GM13977 (cell line): Measurements from ENCODE around the gene NTM.
A peak's percentile ranks its signal among the peaks of the same experiment; 100 is the strongest.

ENCODE experiments used
- DNase-seq: peaks from one replicate; pipeline ENCODE4 v3.0.0; 2012; ENCODE audit warnings: low spot score
- CTCF ChIP-seq: IDR thresholded peaks from 2 replicates; pipeline ENCODE4 v1.5.1; 2012; ENCODE audit warnings: mild to moderate bottlenecking, control low read depth; ENCODE audit not compliant: insufficient read depth; ENCODE audit errors: extremely low read depth, missing control alignments
- in situ Hi-C: fragments of 300-500 bp; cut with MboI; formaldehyde crosslinking; loops from one replicate; pipeline ENCODE4 v1.12.0; 2022; ENCODE audit warnings: low sequenced_read_pairs, low pct_unique_long_range_greater_than_20kb, mixed read lengths, inconsistent platforms; ENCODE audit not compliant: unreplicated experiment

NTM gene

GRCh38 chr11:132106096-132106982 lies 735.9 kb downstream of the NTM start:
- TF ChIP-seq CTCF: no peak
- no peak for DNase-seq
- in situ Hi-C loops: no loop called here

GRCh38 chr11:132111316-132111715 lies 740.9 kb downstream of the NTM start:
- in situ Hi-C loops: no loop called here
- no peak for TF ChIP-seq CTCF
- no peak for DNase-seq

- in situ Hi-C loops: no loop called here
- DNase-seq: no peak
- TF ChIP-seq CTCF: no peak
Observed at GRCh38 chr11:132111838-132112237, 741.4 kb downstream of the NTM start.

- in situ Hi-C loops: no loop called here
- no peak for DNase-seq
- no peak for TF ChIP-seq CTCF
Observed at GRCh38 chr11:132112846-132113245, 742.4 kb downstream of the NTM start.

- TF ChIP-seq CTCF: peak; percentile 30
- in situ Hi-C loops: no loop called here
- DNase-seq: no peak
Observed at GRCh38 chr11:132114185-132114584, 743.8 kb downstream of the NTM start.

- in situ Hi-C loops: no loop called here
- TF ChIP-seq CTCF: no peak
Observed at GRCh38 chr11:132114743-132115142, 744.3 kb downstream of the NTM start.

More at GRCh38 chr11:132114743-132115142, 744.3 kb downstream of the NTM start:
- no peak for DNase-seq
